Measurements from ENCODE around the gene CUL2.

- no peak for TF ChIP-seq CTCF (IDR thresholded peaks at IDR 0.05 in 2 of 3, conservative IDR thresholded peaks at IDR 0.05 in 1 of 3; ENCODE audit: control insufficient read depth in 2 of 3, extremely low read depth in 1 of 3, insufficient read depth in 1 of 3, low read depth in 3 of 3, low read length in 3 of 3)
- TF ChIP-seq EZH2 (IDR thresholded peaks at IDR 0.05; ENCODE audit: borderline replicate concordance, control insufficient read depth, low read depth, low read length) = no peak
- TF ChIP-seq USF2 (IDR thresholded peaks at IDR 0.05; ENCODE audit: borderline replicate concordance, low read depth, low read length) = no peak
- TF ChIP-seq NR2C1 (IDR thresholded peaks at IDR 0.05) = no peak
- no peak for TF ChIP-seq KLF5 (IDR thresholded peaks at IDR 0.05; ENCODE audit: partially characterized antibody)
- TF ChIP-seq ZNF24 (IDR thresholded peaks at IDR 0.05) = no peak
- no peak for TF ChIP-seq FOS (IDR thresholded peaks at IDR 0.05; ENCODE audit: borderline replicate concordance, extremely low read depth, insufficient read length)
Measured at GRCh38 chr10:35017608-35018007, 72.5 kb downstream of the CUL2 start.

Data from GM12878 (cell line).